GM20431 (cell line): ENCODE results near the gene GALNT16.

ENCODE experiments used
- in situ Hi-C: fragments of 300-500 bp; cut with MseI, MboI; formaldehyde crosslinking; loops from one replicate; pipeline ENCODE4 v1.15.0; 2020; ENCODE audit warnings: low sequenced_read_pairs; ENCODE audit not compliant: unreplicated experiment

GALNT16 gene

DNA sequence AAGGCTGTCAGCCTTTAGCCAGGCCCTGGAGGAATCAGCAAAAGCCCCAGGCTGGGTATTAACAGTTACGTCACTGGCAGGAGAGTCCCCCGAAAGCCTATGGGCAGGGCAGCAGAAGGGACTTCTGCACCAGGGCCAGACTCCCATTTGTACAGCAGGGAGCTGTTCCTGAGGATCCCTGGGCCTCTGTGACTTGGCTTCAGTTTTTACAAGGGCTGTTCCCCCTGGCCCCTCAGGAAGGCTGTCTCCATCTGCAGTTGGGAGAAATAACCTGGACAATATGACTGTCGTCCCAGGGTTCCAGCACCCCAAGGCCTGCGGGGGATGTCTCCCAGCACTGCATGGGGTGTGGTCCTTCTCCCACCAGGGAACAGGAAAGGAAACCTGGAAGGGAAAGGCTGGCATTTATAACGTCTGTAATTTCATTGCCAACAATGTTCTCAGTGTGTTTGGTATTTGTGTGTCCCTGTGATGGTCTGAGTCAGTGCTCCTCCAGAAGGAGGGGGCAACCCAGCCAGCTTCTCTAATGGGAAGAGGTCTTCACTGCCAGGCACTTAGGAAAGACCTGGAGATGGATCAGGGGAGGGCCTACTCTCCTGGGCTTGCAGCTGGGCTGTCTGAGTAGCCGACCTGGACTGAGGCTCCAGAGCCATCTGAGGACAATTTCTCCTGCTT, 95.8 kb downstream of the GALNT16 start:
- in situ Hi-C loops, result no loop called here

DNA sequence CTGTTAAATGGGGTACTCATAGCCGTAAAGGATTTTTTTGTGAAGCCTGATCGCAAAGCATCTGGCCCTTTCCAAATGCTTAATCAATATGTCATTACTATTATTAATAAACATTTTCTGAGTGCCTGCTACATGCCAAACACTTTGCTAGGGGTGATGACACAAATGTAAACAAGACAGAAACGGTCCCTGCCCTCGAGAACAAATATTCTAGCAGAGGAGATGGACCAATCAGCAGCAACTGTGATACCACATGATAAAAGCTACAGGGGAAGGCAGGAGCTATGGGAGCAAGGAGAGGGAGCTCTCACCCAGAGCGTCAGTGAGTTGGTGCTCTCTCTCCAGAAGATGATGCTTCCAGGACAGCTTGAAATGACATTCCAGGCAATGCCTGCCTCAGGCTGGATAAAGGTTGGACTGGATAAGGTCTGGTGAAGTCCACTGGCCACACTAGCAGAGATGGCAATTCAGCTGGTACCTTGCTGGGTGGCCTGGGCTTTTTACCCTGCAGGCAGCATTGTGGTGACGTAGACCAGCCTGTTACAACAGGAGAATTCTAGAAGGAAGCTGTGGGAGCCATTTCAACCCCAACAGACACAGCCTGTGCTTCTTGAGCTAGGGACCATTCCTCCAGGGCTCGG, 97.1 kb downstream of the GALNT16 start:
- in situ Hi-C loops, result no loop called here

DNA sequence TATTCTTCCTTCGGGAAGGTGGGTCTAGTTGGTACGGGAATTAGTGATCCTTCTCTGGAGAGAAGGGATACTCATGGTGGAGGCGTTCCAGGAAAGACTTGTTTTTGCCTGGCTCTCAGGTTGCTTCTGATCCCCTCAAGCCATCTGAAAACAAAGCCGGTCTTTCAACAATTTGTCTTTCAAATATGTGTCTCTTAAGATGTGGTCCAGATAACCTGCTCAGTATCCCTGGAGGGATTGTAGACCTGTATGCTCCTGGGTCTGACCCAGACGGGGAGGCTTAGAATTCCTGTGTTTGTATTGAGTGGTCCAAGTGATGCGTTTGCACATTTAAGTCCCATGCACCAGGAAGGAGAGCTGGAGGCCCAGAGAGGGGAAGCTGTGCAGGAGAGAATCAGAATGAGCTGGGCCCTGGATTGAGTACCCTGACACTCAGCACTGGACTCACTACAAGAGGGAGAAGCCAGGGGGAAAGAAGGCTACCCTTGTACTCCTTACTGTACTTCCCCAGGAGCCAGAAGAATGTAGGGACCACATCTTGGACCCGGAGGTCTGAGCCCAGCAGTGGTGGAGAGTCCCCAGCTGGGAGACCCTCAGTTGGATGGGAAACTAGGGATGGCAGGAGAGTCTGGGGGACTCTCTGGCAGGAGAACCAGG, 97.7 kb downstream of the GALNT16 start:
- in situ Hi-C loops, result no loop called here

DNA sequence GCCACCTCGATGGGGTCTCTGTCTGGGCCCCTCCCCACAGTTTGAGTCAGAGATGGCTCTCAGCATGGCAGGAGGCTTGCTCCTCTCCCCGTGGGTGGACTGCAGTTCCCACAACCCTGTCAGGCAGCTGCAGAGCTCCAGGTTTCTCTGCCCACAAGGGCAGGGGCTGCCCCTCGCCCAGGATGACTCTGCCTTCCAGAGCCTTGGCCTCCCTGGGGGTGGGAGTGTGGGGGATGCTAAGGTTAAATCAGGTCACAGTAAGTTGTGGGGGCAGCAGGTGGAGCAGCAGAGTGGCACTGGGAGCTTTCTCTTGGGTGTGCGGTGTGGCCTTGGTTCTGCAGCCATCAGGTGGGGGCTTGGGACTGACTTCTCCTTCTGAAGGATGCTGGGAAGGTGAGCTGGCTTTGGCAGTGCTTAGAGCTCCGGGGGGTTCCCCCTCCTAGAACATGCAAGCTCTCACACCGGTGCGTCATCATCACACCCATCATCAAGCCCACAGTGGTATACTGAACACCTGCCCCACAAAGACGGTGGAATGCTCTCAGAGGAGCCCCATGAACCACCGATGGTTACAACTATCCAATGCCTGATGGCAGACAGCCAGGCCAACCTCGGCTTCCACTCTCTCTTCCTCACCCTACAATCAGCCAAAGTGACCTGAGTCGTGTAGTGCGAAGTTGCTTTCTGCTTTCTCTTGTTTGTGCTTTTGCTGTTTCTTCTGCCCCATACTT, 98.4 kb downstream of the GALNT16 start:
- in situ Hi-C loops, result no loop called here

DNA sequence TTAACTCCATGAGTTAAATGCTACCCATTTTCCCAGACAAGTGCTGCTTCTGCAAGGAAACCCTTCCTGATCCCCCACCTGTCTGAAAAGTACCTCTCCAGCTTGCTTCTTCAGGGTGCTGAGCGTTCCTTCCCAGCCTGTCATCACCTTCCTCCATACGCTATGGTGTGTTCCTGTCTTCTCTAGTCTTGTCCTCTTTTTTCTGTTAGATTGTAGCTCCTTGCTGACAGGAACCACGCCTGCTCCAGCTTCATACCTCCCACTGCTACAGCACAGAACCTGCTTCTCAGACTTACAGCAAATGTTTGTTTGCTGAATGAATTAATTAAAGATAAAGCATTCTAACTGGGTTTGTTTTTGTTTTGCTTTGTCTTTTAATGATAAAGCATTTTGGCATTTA, 99.0 kb downstream of the GALNT16 start:
- in situ Hi-C loops, result no loop called here

DNA sequence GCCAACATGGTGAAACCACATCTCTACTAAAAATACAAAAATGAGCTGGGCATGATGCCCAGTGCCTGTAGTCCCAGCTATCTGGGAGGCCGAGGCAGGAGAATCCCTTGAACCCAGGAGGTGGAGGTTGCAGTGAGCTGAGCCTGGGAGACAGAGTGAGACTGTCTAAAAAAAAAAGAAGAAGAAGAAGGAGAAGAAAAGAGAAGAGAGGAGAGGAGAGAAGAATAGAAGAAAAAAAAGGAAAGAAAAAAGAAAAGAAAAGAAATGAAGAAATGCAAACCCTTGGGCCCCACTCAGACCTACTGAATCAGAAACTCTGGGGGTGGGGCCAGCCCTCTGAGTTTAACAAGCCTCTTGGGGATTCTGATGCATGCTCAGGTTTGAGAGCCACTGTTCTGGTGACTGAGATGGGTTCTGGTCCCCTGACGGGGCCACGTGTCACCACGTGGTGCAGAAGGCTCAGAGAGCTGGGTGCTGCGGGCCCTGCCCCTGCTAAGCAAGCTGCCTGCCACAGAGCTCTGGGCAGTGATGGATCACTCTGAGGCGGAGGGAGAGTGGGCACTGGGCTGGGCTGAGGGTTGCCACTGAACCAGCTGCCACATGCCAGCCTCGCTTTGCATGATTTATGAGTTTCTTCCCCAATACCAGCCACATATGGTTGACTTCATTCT, 100.6 kb downstream of the GALNT16 start:
- in situ Hi-C loops, result no loop called here

DNA sequence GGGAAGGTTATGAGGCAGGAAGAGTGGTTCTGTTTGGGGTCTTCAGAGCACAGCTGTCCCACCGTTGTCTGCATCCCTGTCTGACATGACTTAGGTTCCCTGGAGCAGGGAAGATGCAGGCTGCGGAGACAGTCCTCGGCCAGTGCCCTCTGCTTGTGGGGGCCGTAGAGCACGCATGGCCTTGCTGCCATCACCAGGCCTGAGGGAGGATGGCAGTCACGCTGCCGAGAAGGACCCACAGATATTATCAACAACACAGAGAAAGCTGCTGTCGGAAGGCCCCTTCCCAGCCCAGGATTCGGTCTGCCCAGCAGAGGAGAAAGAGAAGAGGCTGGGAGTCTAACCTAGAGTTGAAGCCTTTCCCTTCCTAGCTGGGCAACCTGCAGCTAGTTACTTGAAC, 103.1 kb downstream of the GALNT16 start:
- in situ Hi-C loops, result no loop called here

DNA sequence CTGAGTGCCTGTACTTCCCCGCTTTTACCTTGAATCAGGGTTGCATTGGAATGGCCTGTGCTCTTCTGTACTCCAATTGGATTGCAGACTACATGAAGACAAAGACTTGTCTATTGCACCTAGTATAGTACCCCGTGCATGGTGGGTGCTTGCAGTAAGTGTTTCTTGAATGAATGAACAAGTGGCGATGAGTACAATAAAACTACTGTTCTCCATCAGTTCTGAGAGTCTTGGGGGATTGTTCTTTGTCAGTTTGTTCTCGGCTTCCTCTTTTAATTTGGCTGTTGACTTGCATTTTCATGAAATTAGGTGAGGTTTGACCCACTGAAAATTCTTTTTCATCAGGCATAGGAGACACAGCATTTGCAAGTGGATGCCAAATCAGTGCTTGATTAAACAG, 104.0 kb downstream of the GALNT16 start:
- in situ Hi-C loops, result no loop called here

DNA sequence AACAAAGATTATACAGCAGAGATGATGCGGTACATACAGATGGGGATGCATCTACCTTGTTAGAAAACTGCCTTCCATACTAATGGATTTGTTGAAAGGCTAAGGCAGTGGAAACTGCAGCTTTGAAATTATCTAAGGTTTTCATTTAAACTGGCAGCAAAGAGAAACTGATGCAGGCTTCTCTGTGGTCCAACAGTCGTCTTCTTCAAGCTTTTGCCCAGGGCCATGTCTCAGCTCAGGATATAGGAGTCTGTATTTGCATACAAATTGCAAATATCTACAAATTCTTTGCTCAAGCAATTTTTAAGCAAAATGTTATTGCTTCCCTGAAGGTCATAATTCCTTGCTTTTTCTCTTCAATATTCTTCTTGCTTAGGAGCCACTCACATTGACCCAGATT, 104.4 kb downstream of the GALNT16 start:
- in situ Hi-C loops, result no loop called here

DNA sequence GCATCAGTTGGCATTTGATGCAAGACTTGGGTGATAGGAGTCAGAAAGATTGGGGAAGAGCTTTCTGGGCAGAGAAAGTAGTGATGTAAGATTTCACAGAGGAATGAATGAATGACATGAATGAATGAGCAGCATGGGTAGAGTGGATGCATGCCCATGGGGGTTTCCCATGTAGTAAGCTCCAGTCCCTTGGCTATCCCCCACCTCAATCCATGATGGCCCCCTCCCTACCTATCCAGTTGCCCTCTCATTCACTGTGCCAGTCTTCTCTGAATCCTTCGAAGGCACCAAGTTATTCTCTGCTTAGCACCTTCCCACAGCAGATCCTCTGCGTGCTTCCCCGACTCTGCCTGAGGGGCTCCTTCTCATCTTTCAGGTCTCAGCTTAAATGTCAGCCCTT, 106.1 kb downstream of the GALNT16 start:
- in situ Hi-C loops, result no loop called here

DNA sequence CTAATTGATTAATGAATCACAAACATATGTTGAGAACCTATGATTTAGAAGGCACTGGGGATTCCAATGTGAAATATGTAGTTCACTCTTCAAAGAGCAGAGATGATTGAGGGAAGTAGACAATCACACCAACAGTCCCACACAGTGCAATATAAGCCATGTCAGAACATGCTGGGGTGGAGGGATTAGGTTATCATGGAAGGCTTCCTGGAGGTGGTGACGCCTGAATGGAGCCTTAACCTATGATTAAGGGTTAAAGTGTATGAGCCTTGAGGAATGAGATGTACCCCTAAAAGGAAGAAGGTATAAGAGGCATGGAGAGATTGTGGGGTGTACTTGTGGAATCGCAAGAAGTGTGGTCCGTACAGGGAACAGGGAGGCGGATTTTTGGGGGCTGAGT, 106.8 kb downstream of the GALNT16 start:
- in situ Hi-C loops, result no loop called here

DNA sequence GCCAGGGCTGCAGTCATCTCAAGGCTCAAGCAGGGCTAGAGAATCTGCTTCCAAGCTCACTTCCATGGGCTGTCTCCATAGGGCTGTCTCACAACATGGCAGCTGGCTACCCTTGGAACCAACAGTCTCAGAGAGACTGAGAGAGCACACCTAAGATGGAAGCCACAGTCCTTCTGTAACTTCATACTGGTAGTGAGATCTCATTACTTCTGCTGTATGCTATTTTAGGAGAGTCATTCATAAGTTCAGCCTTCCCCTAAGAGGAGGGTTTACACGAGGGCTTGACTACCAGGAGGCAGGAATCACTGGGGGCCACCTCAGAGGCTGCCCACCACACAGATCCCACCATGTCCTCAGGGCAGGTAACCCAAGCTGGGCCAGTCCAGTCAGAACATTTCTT, 108.4 kb downstream of the GALNT16 start:
- in situ Hi-C loops, result no loop called here

DNA sequence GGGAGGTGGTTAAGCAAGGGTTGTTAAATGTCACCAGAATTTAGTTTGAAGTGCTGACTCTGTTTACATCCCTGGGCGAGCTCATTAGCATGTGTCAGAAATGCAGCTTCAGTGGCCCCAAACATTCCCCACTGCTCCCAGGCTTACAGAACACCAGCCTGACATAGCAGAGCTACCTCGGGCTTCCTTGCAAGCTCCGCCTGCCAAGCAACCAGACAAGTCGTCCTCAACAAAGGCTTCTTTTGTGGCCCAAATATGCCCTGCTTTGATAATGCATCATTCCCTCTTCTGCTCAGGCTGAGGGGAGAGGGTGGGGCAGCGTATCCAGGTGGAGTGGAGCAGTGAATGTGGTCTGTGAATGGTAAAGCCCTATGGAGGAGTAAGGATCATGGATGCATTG, 110.1 kb downstream of the GALNT16 start:
- in situ Hi-C loops, result no loop called here

DNA sequence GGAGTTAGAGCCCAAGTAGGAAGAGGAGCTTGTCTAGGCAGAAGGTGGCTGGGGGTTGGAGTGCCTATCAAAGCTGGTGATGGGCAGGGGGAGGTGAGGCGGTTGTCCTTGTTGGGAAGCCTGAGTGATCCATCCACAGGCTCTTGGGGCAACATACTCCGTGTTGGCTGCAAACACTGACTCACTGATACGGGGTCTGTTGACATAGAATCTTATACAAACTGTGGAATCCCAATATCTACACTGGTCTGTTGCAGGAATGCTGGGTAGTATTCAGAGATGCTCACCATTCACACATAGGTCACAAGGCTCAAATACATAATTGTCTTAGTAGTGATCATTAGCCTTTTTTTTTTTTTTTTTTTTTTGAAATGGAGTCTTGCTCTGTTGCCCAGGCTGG, 112.2 kb downstream of the GALNT16 start:
- in situ Hi-C loops, result no loop called here

DNA sequence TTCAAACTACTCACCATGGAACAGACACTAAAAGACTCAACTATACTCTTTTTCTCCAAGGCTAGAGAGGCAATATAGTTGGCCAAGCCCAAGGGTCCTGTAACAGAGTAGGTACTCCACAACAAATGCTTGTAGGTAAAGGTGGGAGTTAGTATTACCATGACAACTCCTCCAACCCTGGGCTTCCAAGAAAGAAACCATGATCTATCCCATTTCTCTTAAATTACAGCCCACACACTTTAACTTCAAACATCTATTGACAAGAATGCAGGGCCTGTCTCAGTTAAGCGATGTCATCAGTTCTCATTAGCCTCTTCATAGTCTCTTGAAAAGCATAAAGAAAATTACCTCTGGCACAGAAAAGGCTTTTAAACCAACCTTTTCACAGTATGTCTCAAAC, 113.1 kb downstream of the GALNT16 start:
- in situ Hi-C loops, result no loop called here

DNA sequence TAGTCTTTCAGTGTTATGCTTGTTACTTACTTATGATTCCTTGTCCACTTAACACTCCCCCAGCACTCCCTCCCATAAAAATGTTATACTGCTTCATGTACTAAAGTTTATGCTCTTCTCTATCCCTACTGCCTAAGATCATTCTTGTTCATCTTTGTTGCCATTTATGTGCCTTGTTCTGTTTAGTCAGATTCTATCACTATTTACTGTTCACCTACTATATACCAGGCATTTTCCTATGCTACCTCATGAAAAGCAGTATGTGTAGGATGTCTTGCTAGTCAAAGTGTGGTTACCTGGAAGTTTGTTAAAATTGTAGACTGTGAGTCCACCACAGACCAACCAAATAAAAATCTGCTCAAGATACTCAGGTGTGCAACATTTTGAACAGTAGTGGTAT, 114.3 kb downstream of the GALNT16 start:
- in situ Hi-C loops, result no loop called here

DNA sequence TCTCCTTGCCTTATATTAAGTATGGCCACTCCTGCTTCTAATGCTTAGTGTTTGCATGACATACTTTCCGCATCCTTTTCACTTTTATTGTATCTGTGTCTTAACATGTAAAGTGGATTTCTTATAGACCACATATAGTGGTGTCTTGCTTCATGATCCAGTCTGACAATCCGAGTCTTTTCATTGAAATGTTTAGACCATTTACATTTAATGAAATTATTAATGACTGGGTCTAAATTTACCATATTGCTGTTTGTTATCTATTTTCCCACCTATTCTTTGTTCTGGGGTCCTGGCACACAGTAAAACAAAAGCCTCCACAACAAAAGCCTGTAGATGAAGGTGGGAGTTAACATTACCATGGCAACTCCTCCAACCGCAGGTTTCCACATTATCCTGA, 115.2 kb downstream of the GALNT16 start:
- in situ Hi-C loops, result no loop called here

DNA sequence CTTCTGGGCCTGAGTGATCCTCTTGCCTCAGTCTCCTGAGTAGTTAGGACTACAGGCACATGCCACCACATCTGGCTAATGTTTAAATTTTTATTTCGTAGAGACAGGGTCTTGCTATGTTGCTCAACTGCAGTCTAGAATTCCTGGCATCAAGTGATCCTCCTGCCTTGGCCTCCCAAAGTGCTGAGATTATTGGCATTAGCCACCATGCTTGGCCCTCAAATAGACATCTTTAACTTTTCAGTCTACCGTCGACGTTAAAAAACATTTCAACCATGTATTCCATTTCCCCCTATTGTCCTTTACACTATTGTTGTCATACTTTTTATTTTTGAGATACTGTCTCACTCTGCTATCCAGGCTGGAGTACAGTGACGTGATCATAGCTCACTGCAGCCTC, 115.8 kb downstream of the GALNT16 start:
- in situ Hi-C loops, result no loop called here

DNA sequence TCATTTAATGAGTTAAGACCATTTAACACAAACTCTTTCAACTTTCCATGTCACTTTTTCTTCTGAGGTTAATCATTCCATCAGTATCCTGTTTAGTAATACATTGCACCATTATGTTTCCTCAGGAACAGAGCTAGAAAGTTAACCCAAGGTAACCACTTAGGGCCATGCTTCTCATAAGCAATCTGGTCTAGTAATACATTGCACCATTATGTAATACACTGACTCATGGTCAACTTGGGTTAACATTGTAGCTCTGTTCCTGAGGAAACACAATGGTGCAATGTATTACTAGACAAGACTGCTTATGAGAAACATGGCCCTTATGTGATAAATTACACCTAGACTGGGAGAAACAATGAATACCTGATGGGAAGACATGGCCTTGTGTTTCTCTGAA, 116.5 kb downstream of the GALNT16 start:
- in situ Hi-C loops, result no loop called here

DNA sequence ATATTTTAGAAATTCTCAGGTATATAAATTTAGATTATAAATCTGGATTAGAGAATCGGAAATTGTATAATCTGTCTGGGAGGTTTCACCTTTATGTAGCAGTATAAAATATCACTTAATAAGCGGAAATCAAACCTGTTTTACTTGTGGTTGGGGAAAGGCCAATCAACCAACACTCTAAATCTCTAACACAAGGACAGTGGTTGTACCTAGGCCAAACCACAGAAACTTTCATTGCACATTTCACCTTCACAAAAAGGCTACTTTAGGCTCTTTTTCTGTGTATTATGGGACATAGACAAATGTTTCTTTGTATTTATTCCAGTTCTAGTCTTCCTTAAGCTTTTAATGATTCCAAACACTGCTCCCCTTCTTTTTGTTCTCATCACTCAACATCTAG, 118.3 kb downstream of the GALNT16 start:
- in situ Hi-C loops, result no loop called here

DNA sequence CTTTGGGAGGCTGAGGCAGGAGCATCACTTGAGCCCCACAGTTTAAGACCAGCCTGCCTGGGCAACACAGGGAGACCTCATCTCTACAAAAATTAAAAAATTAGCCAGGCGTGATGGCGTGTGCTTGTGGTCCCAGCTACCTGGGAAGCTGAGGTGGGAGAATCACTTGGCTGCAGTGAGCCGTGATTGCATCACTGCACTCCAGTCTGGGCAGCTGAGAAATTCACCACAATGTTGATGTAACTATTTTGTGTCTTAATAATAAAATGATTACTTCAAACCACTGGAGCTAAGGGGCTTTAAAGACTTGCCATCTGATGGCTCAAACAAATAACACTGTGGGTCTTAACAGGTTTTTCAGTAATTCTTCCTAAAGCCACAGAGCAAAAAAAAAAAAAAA, 127.4 kb downstream of the GALNT16 start:
- in situ Hi-C loops, result no loop called here
